HEK293T (cell line): ENCODE results near the gene HBZ.

Source experiments
- ARNT ChIP-seq: fragments of 450-650 bp; IDR thresholded peaks from 2 replicates; pipeline ENCODE4 v1.6.1; 2017; ENCODE audit warnings: mild to moderate bottlenecking
- BHLHE40 ChIP-seq: fragments of 450-650 bp; IDR thresholded peaks from 2 replicates; pipeline ENCODE4 v1.6.1; 2016; ENCODE audit warnings: mild to moderate bottlenecking, moderate library complexity, borderline replicate concordance
- CTBP1 ChIP-seq: fragments of 450-650 bp; IDR thresholded peaks from 2 replicates; pipeline ENCODE4 v1.6.1; 2016; ENCODE audit warnings: borderline replicate concordance
- ELF4 ChIP-seq: fragments of 450-650 bp; IDR thresholded peaks from 2 replicates; pipeline ENCODE4 v1.6.1; 2017; ENCODE audit warnings: antibody characterized with exemption
- FOXA1 ChIP-seq: fragments of 450-650 bp; IDR thresholded peaks from 2 replicates; pipeline ENCODE4 v1.6.1; 2016; ENCODE audit warnings: mild to moderate bottlenecking
- FOXK2 ChIP-seq: fragments of 450-650 bp; IDR thresholded peaks from 2 replicates; pipeline ENCODE4 v1.6.1; 2016; ENCODE audit warnings: mild to moderate bottlenecking
- FOXM1 ChIP-seq: fragments of 450-650 bp; IDR thresholded peaks from 2 replicates; pipeline ENCODE4 v1.6.1; 2017; ENCODE audit warnings: mild to moderate bottlenecking, borderline replicate concordance
- NFRKB ChIP-seq: fragments of 450-650 bp; IDR thresholded peaks from 2 replicates; pipeline ENCODE4 v1.6.1; 2016; ENCODE audit warnings: mild to moderate bottlenecking, moderate library complexity
- SP1 ChIP-seq: fragments of 450-650 bp; IDR thresholded peaks from 2 replicates; pipeline ENCODE4 v1.6.1; 2017
- SUZ12 ChIP-seq: fragments of 450-650 bp; IDR thresholded peaks from 2 replicates; pipeline ENCODE4 v1.6.1; 2016; ENCODE audit warnings: mild to moderate bottlenecking
- TARDBP ChIP-seq: fragments of 450-650 bp; IDR thresholded peaks from 2 replicates; pipeline ENCODE4 v1.6.1; 2016
- TF ChIP-seq, protein P1 (sequence below): fragments of 450-650 bp; IDR thresholded peaks from 2 replicates; pipeline ENCODE4 v1.6.1; 2016

GRCh38 chr16:169014-169413 is 16.6 kb downstream of the HBZ start:
- TF ChIP-seq CTBP1 (no peak), FOXM1 (no peak), SP1 (no peak), ELF4 (no peak), FOXA1 (no peak), ARNT (no peak), NFRKB (no peak), TARDBP (no peak), BHLHE40 (no peak), FOXK2 (no peak), SUZ12 (no peak)
- TF ChIP-seq, protein P1, sequence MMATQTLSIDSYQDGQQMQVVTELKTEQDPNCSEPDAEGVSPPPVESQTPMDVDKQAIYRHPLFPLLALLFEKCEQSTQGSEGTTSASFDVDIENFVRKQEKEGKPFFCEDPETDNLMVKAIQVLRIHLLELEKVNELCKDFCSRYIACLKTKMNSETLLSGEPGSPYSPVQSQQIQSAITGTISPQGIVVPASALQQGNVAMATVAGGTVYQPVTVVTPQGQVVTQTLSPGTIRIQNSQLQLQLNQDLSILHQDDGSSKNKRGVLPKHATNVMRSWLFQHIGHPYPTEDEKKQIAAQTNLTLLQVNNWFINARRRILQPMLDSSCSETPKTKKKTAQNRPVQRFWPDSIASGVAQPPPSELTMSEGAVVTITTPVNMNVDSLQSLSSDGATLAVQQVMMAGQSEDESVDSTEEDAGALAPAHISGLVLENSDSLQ: no peak
